Neural cell (in vitro differentiated cells): ENCODE results near the gene PGM3.

ENCODE experiments used
- EZH2 ChIP-seq: fragments of 200-600, 300-800 bp; shearing (Covaris generic), sonication (generic); IDR thresholded peaks from 2 replicates; pipeline ENCODE4 v1.6.1; 2014; ENCODE audit warnings: antibody characterized with exemption, low read length, borderline replicate concordance, mild to moderate bottlenecking; ENCODE audit not compliant: insufficient read depth, poor library complexity, severe bottlenecking
- TF ChIP-seq, protein P1 (sequence below): fragments of 450-650 bp; IDR thresholded peaks from 2 replicates; pipeline ENCODE4 v1.5.1; 2014; ENCODE audit warnings: antibody characterized with exemption, mild to moderate bottlenecking, moderate library complexity; ENCODE audit not compliant: poor library complexity, severe bottlenecking

DNA sequence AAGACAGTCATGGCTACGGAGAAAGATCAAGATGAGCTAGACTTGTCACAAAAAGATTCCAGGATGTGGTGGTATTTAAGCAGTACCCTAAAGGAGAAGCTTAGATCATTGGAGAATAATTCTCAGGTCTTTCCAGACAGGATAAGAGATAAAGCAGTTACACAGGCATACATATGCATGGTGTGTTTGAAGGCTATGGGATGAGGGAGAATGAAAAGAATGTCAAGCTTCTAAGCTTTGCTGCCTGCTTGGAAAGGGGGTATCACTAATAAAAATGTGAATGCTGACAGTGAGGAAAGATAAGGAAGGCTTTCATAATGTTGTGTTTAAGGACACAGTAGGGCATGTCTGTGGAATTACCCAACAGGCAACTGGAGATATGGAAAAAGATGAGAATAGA, 28.2 kb upstream of the PGM3 start:
- no peak for TF ChIP-seq EZH2
- TF ChIP-seq, protein P1, sequence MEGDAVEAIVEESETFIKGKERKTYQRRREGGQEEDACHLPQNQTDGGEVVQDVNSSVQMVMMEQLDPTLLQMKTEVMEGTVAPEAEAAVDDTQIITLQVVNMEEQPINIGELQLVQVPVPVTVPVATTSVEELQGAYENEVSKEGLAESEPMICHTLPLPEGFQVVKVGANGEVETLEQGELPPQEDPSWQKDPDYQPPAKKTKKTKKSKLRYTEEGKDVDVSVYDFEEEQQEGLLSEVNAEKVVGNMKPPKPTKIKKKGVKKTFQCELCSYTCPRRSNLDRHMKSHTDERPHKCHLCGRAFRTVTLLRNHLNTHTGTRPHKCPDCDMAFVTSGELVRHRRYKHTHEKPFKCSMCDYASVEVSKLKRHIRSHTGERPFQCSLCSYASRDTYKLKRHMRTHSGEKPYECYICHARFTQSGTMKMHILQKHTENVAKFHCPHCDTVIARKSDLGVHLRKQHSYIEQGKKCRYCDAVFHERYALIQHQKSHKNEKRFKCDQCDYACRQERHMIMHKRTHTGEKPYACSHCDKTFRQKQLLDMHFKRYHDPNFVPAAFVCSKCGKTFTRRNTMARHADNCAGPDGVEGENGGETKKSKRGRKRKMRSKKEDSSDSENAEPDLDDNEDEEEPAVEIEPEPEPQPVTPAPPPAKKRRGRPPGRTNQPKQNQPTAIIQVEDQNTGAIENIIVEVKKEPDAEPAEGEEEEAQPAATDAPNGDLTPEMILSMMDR, result no peak
